K562 (cell line): ENCODE measurements around the gene NDRG4. TPM values are rescaled to one million over a fixed set of nuclear protein-coding genes. Genes with fewer than 3 reads are reported as not detected.

ENCODE experiments used
- ATAC-seq: fragments of 200-7000 bp; cut with Tn5 transposase; 3 replicates; pipeline ENCODE4 v1.9.1; 2020; ENCODE audit warnings: moderate library complexity
- BruUV-seq: library from RNA; stranded (reverse); fragments of 400-500 nt; replicated peaks from 2 replicates; lab custom pipeline; 2021; lab: Mats Ljungman, UMichigan
- CTCF ChIA-PET: fragments of 300-600 bp; formaldehyde crosslinking; extraction: SDS; loops from one replicate; lab custom pipeline; 2021; ENCODE audit warnings: low intra/inter-chr PET ratio; lab: Yijun Ruan, JAX
- POLR2A ChIA-PET: fragments of 300-600, 350-650 bp; sonication (Branson Sonifier 250); formaldehyde crosslinking; extraction: SDS; loops from one replicate; lab custom pipeline; 2021; ENCODE audit warnings: antibody characterized with exemption, inconsistent platforms; lab: Yijun Ruan, JAX
- DNase-seq, 4 experiments: peaks; one replicate each; pipeline versions ENCODE4 v3.0.0 to v3.0.0-alpha.2; 2011 to 2018; ENCODE audit warnings: low spot score in 3 of 4, mixed read lengths in 3 of 4; ENCODE audit errors: extremely low read depth in 1 of 4
- FAIRE-seq: peaks from 2 replicates; lab custom pipeline; 2011; peaks lifted over from hg19 to GRCh38; lab: Jason Lieb, UNC
- H2AFZ ChIP-seq: 2 replicates; pipeline ENCODE4 v1.6.0; 2011; ENCODE audit warnings: low read depth, low read length, control low read depth, inconsistent platforms
- H3K27ac ChIP-seq: fragments of 200-600 bp; 3 replicates; pipeline ENCODE4 v1.8.0; 2011; ENCODE audit warnings: low read depth, mild to moderate bottlenecking, control low read depth, inconsistent platforms, low read length, moderate library complexity, mixed read lengths; ENCODE audit errors: extremely low read depth
- H3K27me3 ChIP-seq, 2 experiments: fragments of 300-600 bp in 1 of 2; 2 replicates in 1 of 2; 3 replicates in 1 of 2; pipeline versions ENCODE4 v1.6.0 to v1.8.0; 2011; ENCODE audit warnings: inconsistent platforms in 2 of 2, low read length in 2 of 2, mild to moderate bottlenecking in 1 of 2, mixed read lengths in 1 of 2, moderate library complexity in 1 of 2; ENCODE audit not compliant: control insufficient read depth in 2 of 2, insufficient read depth in 2 of 2
- H3K36me3 ChIP-seq: fragments of 300-600 bp; 3 replicates; pipeline ENCODE4 v1.8.0; 2011; ENCODE audit warnings: mild to moderate bottlenecking, low read length, inconsistent platforms; ENCODE audit not compliant: control insufficient read depth, insufficient read depth
- H3K4me1 ChIP-seq, 2 experiments: fragments of 200-600 bp in 1 of 2; replicated peaks in 1 of 2; 2 replicates in 1 of 2; 3 replicates in 1 of 2; pipeline versions ENCODE4 v1.5.1 to v1.8.0; 2011; ENCODE audit warnings: inconsistent platforms in 2 of 2, low read length in 2 of 2, mild to moderate bottlenecking in 1 of 2, mixed read lengths in 1 of 2, moderate library complexity in 1 of 2; ENCODE audit not compliant: control insufficient read depth in 2 of 2, insufficient read depth in 2 of 2
- H3K4me2 ChIP-seq: 2 replicates; pipeline ENCODE4 v1.6.1; 2011; ENCODE audit warnings: low read length, control low read depth, inconsistent platforms, mixed read lengths; ENCODE audit not compliant: insufficient read depth
- H3K4me3 ChIP-seq: fragments of 200-600 bp; sonication (generic), shearing (Covaris generic); 2 replicates; pipeline ENCODE4 v1.5.1; 2016; ENCODE audit warnings: control low read depth, inconsistent platforms
- H3K79me2 ChIP-seq: fragments of 200-600 bp; 3 replicates; pipeline ENCODE4 v1.8.0; 2011; ENCODE audit warnings: low read length, inconsistent platforms; ENCODE audit not compliant: control insufficient read depth, insufficient read depth
- H3K9ac ChIP-seq, 2 experiments: 2 replicates each; pipeline versions ENCODE4 v1.6.0 to v1.6.1; 2011; ENCODE audit warnings: low read depth in 2 of 2, low read length in 2 of 2, control low read depth in 1 of 2, inconsistent platforms in 1 of 2, mild to moderate bottlenecking in 1 of 2, mixed read lengths in 1 of 2; ENCODE audit not compliant: insufficient read depth in 1 of 2
- H3K9me1 ChIP-seq: one replicate; pipeline ENCODE4 v1.6.0; 2011; ENCODE audit warnings: inconsistent platforms, mild to moderate bottlenecking, low read length, moderate library complexity; ENCODE audit not compliant: control insufficient read depth, insufficient read depth
- H3K9me3 ChIP-seq: replicated peaks from 2 replicates; pipeline ENCODE4 v1.5.1; 2011; ENCODE audit warnings: low read depth, low read length, inconsistent platforms; ENCODE audit not compliant: control insufficient read depth, insufficient read depth
- H4K20me1 ChIP-seq: replicated peaks from 2 replicates; pipeline ENCODE4 v1.6.1; 2011; ENCODE audit warnings: low read length, inconsistent platforms, mixed read lengths; ENCODE audit not compliant: control insufficient read depth, insufficient read depth
- AFF4 ChIP-seq: sonication (generic); formaldehyde crosslinking; IDR thresholded peaks from 2 replicates; pipeline ENCODE4 v1.8.0; 2023; ENCODE audit warnings: mild to moderate bottlenecking, missing genetic modification reagents
- CHD2 ChIP-seq: IDR thresholded peaks from 2 replicates; pipeline ENCODE4 v1.6.1; 2011; ENCODE audit warnings: low read depth, low read length
- FOXK1 ChIP-seq: sonication (generic); formaldehyde crosslinking; IDR thresholded peaks from 2 replicates; pipeline ENCODE4 v1.8.0; 2022; ENCODE audit warnings: missing genetic modification reagents, mild to moderate bottlenecking, borderline replicate concordance
- LARP7 ChIP-seq: fragments of 450-650 bp; IDR thresholded peaks from 2 replicates; pipeline ENCODE4 v1.6.1; 2016
- NEUROD1 ChIP-seq: fragments of 150-350 bp; IDR thresholded peaks from 2 replicates; pipeline ENCODE4 v1.6.1; 2014; ENCODE audit warnings: borderline replicate concordance, low read length, low read depth; ENCODE audit not compliant: partially characterized antibody
- PHB2 ChIP-seq: fragments of 450-650 bp; IDR thresholded peaks from 2 replicates; pipeline ENCODE4 v1.6.1; 2017; ENCODE audit warnings: low read depth
- RNF2 ChIP-seq: sonication (generic); IDR thresholded peaks from 2 replicates; pipeline ENCODE4 v1.6.1; 2016
- SAFB ChIP-seq: fragments of 200-400 bp; formaldehyde crosslinking; IDR thresholded peaks from 2 replicates; pipeline ENCODE4 v1.6.1; 2017; ENCODE audit warnings: low read depth, low read length, borderline replicate concordance
- SPI1 ChIP-seq: IDR thresholded peaks from 2 replicates; pipeline ENCODE4 v1.6.1; 2011; ENCODE audit warnings: low read depth, low read length, control low read depth, borderline replicate concordance
- TFAM ChIP-seq: fragments of 250-450 bp; sonication (Bioruptor Pico); conservative IDR thresholded peaks from 2 replicates; pipeline ENCODE4 v1.5.0; 2021; ENCODE audit warnings: mild to moderate bottlenecking, moderate library complexity
- THAP12 ChIP-seq: fragments of 250-450 bp; sonication (Bioruptor Pico); IDR thresholded peaks from 2 replicates; pipeline ENCODE4 v1.9.0; 2021; ENCODE audit warnings: mild to moderate bottlenecking, inconsistent platforms
- TSC22D4 ChIP-seq: fragments of 450-650 bp; IDR thresholded peaks from 2 replicates; pipeline ENCODE4 v1.6.1; 2016; ENCODE audit warnings: missing genetic modification characterization, missing biosample characterization, control low read depth
- WHSC1 ChIP-seq: IDR thresholded peaks from one replicate; pipeline ENCODE4 v1.6.1; 2012; ENCODE audit warnings: low read length, control low read depth, inconsistent platforms
- ZBTB17 ChIP-seq: fragments of 450-650 bp; formaldehyde crosslinking; IDR thresholded peaks from 2 replicates; pipeline ENCODE4 v1.4.0; 2020; ENCODE audit warnings: mild to moderate bottlenecking
- ZC3H11A ChIP-seq: IDR thresholded peaks from 2 replicates; pipeline ENCODE4 v1.6.1; 2012; ENCODE audit warnings: low read depth, low read length, improper control_type of control experiment
- ZFP91 ChIP-seq: sonication (generic); formaldehyde crosslinking; IDR thresholded peaks from 2 replicates; pipeline ENCODE4 v1.8.0; 2022; ENCODE audit warnings: mild to moderate bottlenecking, missing genetic modification reagents
- ZNF197 ChIP-seq: fragments of 200-800 bp; sonication (Bioruptor generic); IDR thresholded peaks from 2 replicates; pipeline ENCODE4 v1.6.1; 2016; ENCODE audit warnings: low read depth, missing genetic modification characterization, missing compliant biosample characterization
- WGBS: fragments of 100-300 bp; shearing (Covaris generic); methylation state at CpG from one replicate; pipeline ENCODE4 v1.1.6; 2016; ENCODE audit warnings: low coverage, mixed read lengths; ENCODE audit not compliant: insufficient coverage; ENCODE audit errors: missing lambda C conversion rate; 5-methylcytosine and 5-hydroxymethylcytosine counted together
- in situ Hi-C: fragments of 300-500 bp; cut with MboI; formaldehyde crosslinking; loops from 4 replicates; pipeline ENCODE4 v1.15.0; 2018; ENCODE audit warnings: inconsistent platforms, mixed read lengths
- intact Hi-C: fragments of 100-400 bp; cut with micrococcal nuclease; formaldehyde crosslinking; loops from 2 replicates; pipeline ENCODE4 v1.14.2; 2022
- polyA plus RNA-seq, 8 experiments: library from polyadenylated mRNA; depleted of rRNA in 4 of 8; stranded (reverse) in 5 of 8; unstranded in 3 of 8; fragments of >200 nt; fragmentation: Nextera tagmentation in 2 of 8; fragmentation: Illumina TruSeq in 1 of 8; extraction: Ambion mirVana in 2 of 8; extraction: Trizol in 1 of 8; gene quantifications; 2 replicates each; pipeline versions ENCODE4 v1.2.1 to v1.2.3, GENCODE V29; 2011 to 2014; ENCODE audit warnings: inconsistent platforms in 1 of 8, missing spikeins in 1 of 8
- total RNA-seq, 7 experiments: library from RNA; depleted of rRNA in 6 of 7; stranded (reverse); fragments of >200 nt in 6 of 7; fragmentation: Illumina TruSeq in 2 of 7; extraction: Trizol in 2 of 7; gene quantifications; 2 replicates each; pipeline versions ENCODE4 v1.2.1 to v1.2.3, GENCODE V29; 2011 to 2021; ENCODE audit warnings: low replicate concordance in 1 of 7

The NDRG4 gene
- total and polyA plus RNA-seq, 9 of the 15 experiments (the other 6 are each of a cell fraction or from before 2014, with no cell fraction given): 0.06 to 0.95 (median 0.28) TPM

GRCh38 chr16:58460219-58460610 is 39.7 kb upstream of the NDRG4 start:
- CTCF ChIA-PET: no interaction called here
- no peak for DNase-seq
- FAIRE-seq: no peak
- H3K4me3 ChIP-seq: no peak overlapping the region
- no peak for TF ChIP-seq PHB2
- TF ChIP-seq ZFP91 (CRISPR knock-in tag): no peak
- TF ChIP-seq ZBTB17 (CRISPR knock-in tag): no peak
- no peak for TF ChIP-seq TSC22D4 (tag)
- no peak for TF ChIP-seq SAFB
- TF ChIP-seq AFF4 (CRISPR knock-in tag): no peak
- no peak for TF ChIP-seq LARP7
- TF ChIP-seq WHSC1: no peak
- TF ChIP-seq SPI1: no peak
- TF ChIP-seq TFAM (CRISPR knock-in tag): no peak
- no peak for TF ChIP-seq NEUROD1
- no peak for TF ChIP-seq CHD2
- no peak for TF ChIP-seq RNF2
- no peak for TF ChIP-seq ZC3H11A
- no peak for TF ChIP-seq FOXK1
- TF ChIP-seq ZNF197 (CRISPR knock-in tag): no peak
- no peak for TF ChIP-seq THAP12 (CRISPR knock-in tag)
- TF ChIP-seq, all 486 proteins: peak for 0
- no peak for ATAC-seq
- intact Hi-C loops (no loop called here), in situ Hi-C loops (no loop called here)
- Histone ChIP-seq H3K79me2 (no peaks in the 10 kb centered on the region), H4K20me1 (peaks cover 6% of the 10 kb centered on the region; the same call in 1 of the 2 replicates), H3K27me3 (peaks cover 6 to 34% of the 10 kb centered on the region in 2 experiments; a peak in 4 of 5 replicates), H3K4me1 (peaks cover 12 to 19% of the 10 kb centered on the region in 2 experiments; a peak in 4 of 5 replicates), H3K9ac (no peak overlapping the region), H3K36me3 (no peaks in the 10 kb centered on the region), H3K9me3 (no peaks in the 10 kb centered on the region), H3K27ac (no peak overlapping the region), H3K4me2 (no peak overlapping the region), H2AFZ (no peak overlapping the region), H3K9me1 (peaks cover 3% of the 10 kb centered on the region)
- POLR2A ChIA-PET: interaction anchor here (0.6 kb wide), 1 partner anchor 1602 kb away, joined by 3 read pairs; no protein-coding TSS in a partner anchor
- BruUV-seq: no TSS peak
- 23% methylated on average over 4 of the region's 4 CpGs for WGBS
